Measurements from ENCODE around the gene KRT38. TPM values are rescaled to one million over a fixed set of nuclear protein-coding genes. Genes with fewer than 3 reads are reported as not detected.

The KRT38 gene
- not detected in 2 replicates for total RNA-seq

DNA sequence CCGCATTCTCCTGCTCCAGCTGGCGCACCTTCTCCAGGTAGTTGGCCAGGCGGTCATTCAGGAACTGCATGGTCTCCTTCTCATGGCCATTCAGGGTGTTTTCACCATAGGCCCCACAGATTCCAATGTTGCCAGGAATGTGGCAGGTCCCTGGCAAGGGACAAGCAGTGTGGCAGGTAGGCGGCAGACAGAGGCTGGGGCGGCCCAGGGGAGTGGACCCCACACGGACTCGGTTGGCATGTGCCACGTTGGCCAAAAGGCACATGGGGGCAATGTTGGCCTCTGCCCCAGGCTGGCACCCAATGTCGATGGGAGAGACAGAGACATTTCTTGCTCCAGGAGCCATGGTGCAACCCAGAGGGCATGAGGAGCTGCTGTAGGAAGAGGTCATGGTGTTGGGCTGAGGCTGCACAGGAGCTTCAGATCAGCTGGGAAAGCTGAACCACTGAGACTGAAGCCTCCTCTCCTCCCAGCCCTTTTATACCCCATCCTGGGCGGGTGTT lies at the start of gene KRT38:
TSS of gene KRT38 (minus strand) at position 453 of the 503 bp plus-strand sequence. CDS start at position 391, 62 bp downstream.
- no peak for DNase-seq

DNA sequence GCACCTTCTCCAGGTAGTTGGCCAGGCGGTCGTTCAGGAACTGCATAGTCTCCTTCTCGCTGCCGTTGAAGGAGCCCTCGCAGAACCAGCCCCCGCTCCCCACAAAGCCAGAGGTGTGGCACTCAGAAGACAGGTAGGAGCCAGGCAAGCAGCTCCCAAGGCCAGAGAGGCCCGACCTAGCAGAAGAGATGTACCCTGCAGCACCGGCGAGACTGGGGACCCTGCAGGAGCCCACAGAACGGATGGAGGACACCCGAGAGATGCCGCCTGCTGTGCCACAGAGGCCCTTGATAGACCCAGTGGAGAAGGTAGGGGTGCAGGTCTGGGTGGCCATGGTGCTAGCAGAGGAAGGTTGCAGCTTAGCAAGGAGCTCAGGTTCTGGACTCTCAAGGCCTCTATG lies 48.7 kb upstream of the KRT38 start, which contains the start of gene KRT36:
TSS of gene KRT36 (minus strand) at position 380 of the 400 bp plus-strand sequence. CDS start at position 334, 46 bp downstream.
- DNase-seq, result no peak

DNA sequence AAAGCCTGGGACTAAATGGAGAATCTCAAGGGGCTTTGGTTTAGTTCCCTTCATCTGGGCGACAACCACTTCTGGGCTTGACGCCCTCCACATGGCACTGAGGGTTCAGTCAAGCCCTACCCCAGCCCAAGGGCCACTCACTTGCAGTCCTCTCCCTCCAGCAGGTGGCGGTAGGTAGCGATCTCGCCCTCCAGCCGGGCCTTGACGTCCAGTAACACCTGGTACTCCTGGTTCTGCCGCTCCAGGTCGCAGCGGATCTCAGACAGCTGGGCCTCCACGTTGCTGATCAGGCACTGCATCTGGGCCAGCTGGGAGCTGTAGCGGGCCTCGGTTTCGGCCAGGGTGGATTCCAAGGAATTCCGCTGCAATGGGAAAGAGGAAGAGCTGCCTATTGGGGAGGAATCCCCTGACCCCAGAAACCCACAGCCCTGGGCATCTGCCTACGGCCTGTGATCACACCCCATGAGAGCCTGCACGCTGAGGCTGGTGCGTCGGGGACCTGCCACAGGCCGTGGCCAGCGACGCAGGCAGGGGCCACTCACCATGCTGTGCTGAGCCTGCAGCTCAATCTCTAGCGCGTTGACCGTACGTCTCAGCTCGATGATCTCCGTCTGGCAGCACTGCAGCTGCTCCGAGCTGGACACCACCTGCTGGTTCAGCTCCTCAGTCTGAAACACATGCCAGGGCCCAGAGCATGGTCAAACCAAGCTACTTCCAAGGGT lies 46.2 kb upstream of the KRT38 start:
- peak; percentile 58 for DNase-seq

DNA sequence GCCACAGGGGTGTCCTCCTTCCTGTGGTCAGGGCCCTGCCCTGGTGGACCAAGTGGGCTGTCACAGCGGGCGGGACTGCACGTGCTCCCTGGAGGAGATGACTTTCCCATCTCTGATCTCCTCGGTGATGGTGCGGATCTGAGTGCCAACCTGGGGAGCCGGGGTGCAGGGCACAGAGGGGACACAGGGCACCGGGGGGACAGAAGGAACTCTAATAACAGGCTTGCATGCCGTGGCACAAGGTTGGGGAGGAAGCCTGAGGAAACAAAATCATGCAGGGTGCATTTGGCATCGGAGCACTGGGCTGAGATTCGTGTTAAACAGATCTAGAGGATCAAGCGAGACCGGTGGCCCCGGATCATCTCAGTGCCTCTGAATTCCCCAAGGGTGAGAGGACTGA lies 45.5 kb upstream of the KRT38 start:
- DNase-seq, result no peak

DNA sequence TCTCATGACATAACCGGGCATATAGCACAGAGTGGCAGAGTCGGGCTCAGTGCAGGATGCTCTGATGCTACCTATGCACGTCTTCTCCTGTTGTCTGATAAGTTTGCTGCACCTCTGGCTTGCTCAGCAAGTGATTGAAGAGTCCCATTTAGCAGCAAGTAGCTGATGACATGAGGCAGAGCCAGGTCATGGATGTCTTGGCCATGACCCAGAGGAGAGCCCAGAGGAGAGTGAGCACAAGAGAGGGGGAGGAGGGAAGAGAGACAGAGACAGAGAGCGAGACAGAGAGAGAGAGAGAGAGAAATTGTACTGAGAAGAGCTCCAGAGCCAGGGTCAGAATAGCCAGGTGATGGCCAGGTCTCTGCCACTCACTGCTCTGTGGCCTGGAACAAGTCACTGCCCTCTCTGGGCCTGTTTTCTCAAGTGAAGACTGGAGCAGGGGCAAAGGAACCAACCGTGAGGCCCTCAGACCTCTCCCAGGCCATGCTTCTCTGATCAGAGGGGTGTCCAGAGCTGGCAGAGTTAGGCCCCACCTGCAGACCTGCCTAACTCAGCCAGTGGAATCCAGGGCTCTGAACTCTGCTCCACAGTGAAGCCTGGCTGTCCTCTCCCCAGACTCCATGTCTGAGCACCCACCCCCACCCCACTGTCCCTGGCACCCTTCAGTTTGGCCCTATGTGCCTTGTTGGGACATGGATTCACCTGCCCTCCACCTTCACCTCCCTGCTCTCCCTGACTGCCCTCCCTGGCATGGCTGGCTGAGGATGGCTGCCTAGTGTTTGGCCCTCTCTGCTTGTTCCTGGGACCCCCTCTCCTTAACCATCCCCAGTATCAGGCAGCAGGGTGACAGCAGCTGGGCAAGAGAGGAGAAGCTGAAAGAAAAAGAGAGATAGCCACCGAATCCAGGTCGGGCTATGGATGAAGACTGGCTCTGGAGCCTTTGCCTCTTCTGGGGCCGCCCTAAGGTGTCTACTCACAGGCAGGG lies 44.4 kb upstream of the KRT38 start:
- no peak for DNase-seq

DNA sequence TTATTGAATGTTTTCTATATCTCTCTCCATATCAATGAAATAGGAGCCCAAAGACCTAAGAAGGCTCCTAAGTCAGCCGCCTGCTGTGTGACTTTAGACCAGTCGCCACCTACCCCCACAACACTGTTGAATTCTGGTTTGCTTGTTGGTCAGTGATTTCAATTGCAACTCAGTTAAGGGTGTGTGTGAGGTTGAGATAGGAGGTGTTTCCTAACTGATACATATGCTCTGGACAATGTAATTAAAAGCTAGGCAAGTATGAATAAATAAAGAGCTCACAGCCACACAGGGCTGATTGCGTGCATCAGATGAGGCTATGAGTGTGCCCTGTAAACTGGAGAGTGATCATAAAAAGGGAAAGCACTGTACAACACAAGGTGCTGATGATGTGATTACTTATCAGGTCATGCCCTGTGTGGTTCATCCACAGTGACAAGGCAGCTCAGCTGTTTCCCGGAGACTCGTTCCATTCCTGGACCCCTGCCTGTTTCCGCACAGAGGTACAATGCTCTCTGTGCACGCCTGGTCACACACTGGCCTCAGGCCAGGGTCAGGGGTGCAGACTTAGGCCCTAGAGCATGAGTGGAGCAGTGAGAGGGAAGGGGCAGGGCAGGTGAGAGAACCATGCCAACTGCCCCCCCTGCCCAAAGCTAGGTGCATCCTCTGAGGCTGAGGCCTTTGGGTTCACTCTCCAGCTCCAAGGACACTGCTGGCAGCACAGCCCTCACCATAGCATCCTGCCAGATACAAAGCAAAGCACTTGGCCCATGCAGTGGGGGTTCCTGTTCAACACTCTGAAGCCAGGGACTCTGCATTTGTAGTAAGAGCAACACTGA lies 43.4 kb upstream of the KRT38 start:
- peak; percentile 54 for DNase-seq

DNA sequence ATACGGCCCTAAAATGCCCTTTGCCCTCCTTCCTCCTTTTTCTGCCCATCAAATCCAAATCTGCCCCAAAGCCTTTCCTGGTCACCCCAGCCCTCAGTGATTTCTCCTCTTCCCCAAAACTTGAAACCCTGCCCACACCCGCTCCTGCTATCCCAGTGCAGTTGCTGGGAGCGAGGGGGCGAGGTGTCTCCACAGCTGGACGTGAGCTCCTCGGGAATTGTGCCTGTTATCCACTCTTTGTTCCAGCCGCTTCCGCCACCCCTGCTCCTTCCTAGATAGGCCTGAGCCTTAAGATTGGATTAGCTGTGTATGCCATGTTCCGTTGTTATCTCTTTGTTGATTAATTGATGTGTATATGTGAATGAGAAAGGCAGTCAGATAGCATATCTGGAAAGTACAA lies 42.7 kb upstream of the KRT38 start:
- no peak for DNase-seq

DNA sequence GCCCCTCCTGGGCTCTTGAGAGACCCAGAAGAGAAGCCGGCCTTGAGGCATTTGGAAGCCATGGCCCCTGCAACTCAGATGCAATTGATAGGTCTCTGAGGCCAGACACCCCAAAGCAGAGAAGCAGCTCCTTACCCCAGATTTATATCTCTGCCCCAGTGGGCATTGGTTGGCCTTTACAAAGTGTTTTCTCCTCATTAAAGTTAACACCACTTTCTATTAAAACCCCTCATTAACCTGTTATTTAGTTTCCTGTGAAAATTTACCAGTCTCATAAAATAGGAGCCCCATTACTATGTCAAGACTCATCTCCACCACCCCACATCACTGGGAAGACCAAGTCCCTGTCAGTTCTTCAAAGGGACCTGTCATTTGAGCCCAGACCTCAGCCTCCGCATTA lies 40.3 kb upstream of the KRT38 start, which contains the start of gene KRT35:
TSS of gene KRT35 (minus strand) at position 116 of the 400 bp plus-strand sequence. CDS start at position 62, 54 bp downstream.
- DNase-seq, result no peak

DNA sequence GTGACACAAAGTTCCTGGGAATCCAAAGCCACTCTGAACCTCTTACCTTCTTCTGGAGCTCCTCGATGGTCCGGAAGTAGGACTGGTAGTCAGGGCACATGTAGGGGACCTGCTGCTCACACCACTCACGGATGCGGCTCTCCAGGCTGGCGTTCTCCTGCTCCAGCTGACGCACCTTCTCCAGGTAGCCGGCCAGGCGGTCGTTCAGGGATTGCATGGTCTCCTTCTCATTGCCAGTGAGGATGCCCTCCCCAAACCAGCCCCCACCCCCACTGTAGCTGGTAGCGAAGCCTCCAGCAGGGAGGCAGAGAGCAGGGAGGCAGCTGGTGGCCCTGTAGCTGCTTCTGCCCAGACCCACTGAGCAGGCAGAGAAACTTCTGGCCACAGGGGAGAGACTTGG lies 39.8 kb upstream of the KRT38 start:
- no peak for DNase-seq

DNA sequence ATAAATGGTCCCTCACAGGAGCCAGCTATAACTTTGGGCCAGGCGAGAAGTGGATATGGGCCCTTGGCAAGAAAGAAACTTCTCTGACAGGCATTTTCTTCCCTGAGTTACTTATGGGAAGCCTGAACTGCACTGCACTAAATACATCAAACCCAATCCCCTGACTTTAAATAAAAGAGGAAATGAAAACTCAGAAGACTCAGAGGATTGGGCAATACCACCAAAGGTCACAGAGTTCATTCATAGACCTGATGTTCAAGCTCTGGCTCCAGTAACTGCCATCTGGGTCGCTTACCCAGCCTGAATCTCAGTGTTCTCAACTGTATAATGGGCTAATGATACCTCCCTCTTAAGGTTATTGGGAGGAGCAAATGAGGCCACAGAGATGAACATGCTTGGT lies 39.4 kb upstream of the KRT38 start:
- DNase-seq, result no peak

DNA sequence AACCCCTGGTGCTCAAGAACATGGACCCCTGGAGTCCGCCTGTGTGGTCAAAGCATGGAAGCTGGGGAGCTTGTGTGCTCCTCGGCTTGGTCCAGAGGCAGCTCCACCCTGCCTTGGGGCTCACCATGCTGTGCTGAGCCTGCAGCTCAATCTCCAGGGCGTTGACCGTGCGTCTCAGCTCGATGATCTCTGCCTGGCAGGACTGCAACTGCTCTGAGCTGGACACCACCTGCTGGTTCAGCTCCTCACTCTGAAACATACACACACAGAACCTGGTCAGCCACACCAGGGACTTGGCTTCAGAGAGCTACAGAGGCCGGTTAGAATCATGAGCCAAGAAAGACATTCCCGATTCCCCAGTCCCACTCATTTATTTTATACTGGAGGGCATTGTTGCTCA lies 37.5 kb upstream of the KRT38 start:
- no peak for DNase-seq

DNA sequence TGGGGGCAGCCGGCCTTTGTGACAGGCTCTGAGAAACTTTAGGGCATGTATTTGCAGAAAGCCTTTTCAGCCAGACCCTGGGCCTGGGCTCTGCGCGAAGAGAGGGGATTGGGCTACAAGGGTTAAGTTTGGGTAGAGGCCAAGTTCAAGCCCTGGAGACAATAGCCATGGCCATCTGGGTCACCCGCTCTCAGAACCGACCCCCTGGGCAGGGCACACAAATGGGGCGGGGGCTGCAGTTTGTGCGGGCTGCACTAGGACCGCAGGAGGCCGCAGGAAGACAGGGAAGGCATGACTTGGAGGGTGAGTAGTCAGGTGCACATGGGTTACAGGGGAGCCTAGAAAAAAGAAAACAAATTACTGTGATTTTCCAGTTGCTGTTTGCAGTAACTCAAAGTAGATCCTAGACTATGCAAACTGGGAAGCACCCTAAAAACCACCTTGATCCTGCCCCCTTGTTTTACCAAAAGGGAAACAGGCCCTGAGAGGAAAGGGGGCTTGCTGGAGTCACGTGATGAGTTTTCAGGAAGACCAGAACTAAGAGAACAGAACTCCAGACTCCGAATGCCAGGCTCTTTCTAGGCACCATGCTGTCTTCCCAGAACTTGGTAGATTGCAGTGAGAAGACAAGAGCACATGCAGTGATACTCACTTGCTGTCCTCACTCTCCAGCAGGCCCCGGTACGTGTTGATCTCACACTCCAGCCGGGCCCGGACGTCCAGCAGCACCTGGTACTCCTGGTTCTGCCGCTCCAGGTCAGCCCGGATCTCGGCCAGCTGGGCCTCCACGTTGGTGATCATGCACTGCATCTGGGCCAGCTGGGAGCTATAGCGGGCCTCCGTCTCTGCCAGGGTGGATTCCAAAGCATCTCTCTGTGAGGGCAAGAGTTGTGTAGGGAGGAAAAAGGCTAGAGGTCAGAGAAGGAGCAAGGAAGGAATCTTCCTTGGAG lies 36.4 kb upstream of the KRT38 start:
- DNase-seq, result no peak

DNA sequence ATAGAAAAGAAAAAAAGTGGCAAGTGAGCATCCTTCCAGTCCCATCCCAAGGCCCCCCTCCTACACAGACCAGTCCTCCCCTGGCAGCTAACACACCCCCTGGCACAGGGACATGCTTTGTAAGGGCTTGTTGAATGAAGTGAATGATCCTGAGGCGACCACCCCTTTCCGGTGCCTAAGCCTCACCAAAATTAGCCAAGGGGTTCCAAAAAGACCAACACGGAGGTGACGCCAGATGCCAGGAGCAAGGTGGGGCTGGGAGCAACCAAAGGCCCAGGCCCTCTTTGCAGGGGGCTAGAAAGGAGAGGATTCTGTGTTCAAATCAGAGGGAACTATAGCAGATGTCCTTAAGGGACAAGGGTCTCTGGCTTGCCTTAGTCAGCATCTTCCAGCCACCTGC lies 34.6 kb upstream of the KRT38 start:
- DNase-seq, result no peak

DNA sequence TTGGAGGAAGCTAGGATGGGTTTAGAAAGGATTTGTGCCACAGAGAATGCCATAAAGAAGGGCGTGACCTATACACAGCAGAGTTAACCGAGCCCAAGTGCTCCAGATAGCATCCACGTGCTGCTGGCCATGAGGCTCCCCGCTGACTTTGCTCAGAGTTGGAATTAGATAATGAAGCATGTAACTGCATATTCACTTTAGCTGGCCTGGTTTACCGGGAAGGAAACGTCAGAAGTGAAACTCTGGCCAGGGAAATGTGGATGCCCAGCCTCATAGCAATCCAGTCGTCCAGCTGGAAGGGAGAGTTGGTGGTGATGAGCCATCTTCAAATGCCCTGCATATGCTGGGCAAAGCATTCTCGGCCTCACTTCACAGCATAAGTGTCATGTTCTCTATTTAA lies 34.1 kb upstream of the KRT38 start:
- DNase-seq, result no peak

DNA sequence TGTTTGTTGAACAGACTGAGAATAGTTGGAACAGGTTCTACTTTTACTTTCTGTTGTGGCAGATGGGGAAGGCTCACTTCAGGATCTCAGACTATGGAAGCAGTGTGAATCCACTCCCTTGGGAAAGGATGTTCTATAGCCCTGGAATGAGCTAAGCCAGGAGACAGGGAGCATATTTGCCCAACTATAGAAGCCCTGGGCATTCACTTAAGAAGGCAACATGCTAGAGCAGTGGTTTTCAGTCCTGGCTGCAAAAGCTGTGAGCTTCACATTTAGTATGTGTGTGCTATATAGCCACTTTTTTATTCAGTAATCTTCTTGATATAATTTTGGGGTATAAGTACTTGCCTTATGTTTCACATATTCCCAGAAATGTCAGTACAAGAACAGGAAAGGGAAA lies 27.6 kb upstream of the KRT38 start:
- no peak for DNase-seq

DNA sequence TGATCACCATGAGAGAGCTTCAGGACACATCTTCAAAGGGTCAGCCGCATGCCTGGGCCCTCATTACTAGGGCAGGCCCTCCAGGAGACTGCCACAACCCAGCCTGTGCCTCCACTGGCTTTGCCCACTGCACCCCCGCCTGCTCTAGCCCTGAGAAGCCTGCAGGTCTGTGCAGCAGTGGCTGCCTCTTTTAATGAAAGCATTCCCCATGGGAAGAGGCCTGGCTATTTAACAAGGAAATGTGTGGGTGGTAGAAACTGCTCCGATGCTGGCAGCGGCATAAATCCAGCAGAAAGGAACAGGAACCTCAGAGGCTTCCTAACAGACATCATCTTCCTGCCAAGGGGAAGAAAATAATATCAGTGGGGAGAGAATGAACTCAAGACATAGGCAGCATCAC lies 26.8 kb upstream of the KRT38 start:
- peak; percentile 48 for DNase-seq

DNA sequence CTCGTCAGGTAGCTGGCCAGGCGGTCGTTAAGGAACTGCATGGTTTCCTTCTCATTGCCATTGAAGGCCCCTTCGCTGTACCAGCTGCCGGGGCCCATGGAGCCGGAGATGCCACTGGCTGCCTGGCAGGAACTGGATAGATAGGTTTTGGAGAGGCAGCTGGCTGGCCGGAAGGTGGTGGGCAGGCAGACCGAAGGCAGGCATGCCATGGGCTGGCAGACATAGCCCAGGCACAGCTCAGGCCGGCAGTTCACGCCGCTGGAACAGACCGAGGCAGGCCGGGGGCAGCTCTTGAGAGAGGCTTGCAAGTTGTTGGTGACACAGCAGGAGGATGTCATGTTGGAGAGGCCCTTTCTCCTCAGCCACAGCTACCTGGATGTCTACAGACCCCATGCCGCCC lies 26.2 kb upstream of the KRT38 start, which contains the start of gene KRT32:
TSS of gene KRT32 (minus strand) at position 399 of the 400 bp plus-strand sequence. CDS start at position 338, 61 bp downstream.
- DNase-seq, result no peak

DNA sequence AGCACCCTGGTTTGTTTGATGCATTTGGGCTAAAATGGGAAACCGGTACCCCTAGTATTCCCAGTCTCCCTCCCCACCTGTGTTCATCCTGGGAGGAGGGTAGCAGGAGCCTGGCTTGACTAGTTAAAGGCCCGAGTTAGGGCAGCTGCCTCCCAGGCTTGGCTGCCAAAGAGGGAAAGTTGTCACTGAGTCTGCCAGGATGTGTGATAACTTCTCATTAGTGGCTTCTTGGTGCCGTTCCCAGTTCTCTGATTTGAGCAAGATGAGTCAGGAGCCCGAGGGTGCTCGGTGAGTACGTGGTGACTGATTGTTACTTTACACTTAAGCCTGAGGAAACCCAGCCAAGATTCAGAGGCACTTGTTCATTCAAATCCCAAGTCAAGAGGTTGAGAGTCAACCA lies 23.9 kb upstream of the KRT38 start:
- DNase-seq, result peak; percentile 79

DNA sequence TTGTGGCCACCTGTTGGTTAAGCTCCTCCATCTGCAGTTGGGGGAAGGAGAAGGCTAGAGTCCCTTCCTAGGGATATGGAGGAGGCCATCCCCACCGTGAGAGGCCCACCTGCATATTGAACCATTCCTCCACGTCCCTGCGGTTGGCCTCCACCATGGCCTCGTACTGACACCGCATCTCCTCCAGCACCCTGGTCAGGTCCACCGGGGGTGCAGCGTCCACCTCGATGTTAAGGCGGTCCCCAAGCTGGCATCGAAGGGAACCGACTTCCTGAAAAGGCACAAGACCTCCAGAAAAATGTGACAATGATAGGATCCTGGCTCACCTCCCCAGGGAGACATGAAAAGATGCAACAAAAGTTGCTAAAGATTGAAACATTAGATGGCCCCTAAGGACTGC lies 23.4 kb upstream of the KRT38 start:
- DNase-seq, result no peak

DNA sequence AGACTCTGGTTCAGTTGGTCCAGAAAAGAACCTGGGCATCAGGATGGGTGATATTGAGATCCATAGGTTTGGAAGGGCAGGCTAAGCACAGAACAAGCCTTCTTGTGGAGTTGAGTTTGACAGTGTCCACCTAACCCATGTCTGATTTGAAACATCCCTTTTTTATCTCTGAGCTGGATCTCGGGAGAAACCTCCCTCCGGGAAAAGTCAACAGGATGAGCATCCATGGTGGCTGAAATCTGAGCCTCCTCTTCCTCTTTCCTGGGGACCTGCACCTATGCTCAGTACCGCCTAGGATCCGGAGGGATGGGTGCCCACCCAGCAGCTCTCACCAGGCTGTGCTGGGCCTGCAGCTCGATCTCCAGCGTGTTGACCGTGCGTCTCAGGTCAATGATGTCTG lies 23.0 kb upstream of the KRT38 start:
- DNase-seq, result no peak

DNA sequence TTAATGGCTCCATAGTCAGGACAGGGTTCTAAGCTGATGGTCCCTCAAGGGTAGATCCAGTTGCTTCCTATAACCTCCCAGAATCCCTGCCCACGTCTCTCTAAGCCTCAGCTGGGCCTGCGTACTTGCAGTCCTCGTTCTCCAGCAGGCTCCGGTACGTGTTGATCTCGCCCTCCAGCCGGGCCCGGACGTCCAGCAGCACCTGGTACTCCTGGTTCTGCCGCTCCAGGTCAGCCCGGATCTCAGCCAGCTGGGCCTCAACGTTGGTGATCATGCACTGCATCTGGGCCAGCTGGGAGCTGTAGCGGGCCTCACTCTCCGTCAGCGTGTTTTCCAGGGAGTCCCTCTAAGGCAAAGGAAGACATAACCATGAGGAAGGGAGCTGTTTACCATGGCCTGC lies 21.9 kb upstream of the KRT38 start:
- no peak for DNase-seq

Measured in dermis blood vessel endothelial cell (primary cell).